Astrocyte (in vitro differentiated cells and primary cell): Measurements from ENCODE around the gene ZNF862.

ENCODE experiments used
- EZH2 ChIP-seq: IDR thresholded peaks from 2 replicates; pipeline ENCODE4 v1.6.1; 2012; ENCODE audit warnings: mild to moderate bottlenecking, low read length, inconsistent platforms; ENCODE audit not compliant: insufficient read depth
- TF ChIP-seq, protein P1 (sequence below): IDR thresholded peaks from 2 replicates; pipeline ENCODE4 v1.5.1; 2011; ENCODE audit warnings: low read depth, mild to moderate bottlenecking, inconsistent platforms, low read length, moderate library complexity; ENCODE audit not compliant: insufficient read depth

DNA sequence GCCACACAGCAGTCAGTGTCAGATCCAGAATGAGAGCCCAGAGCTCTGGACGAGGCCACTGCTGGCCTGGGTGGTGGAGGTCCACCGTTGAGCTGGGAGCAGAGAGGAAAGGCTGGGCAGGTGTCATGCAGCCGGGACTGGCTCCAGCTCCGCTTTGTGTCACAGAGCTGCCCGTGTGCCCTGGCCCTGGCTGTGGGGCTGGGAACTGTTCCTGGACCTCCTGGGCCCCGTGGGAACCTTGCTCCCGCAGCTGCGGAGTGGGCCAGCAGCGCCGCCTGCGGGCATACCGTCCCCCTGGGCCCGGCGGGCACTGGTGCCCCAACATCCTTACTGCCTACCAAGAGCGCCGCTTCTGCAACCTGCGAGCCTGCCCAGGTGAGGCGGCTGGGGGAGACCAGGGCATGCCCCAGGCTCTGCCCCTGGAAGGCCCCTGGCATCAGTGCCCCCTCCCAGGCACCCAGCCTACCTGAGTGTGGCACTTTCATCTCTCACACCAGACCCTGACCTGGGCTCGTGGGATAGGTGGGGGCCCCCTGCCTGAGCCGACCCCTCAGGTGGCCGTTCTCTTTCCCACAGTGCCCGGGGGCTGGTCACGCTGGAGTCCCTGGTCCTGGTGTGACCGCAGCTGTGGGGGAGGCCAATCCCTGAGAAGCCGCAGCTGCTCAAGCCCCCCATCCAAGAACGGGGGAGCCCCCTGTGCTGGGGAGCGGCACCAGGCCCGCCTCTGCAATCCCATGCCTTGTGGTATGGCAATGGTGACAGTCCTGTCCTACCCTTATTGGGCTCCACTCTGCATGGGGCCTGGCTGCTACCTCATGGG, 18.8 kb upstream of the ZNF862 start:
- TF ChIP-seq, protein P1, sequence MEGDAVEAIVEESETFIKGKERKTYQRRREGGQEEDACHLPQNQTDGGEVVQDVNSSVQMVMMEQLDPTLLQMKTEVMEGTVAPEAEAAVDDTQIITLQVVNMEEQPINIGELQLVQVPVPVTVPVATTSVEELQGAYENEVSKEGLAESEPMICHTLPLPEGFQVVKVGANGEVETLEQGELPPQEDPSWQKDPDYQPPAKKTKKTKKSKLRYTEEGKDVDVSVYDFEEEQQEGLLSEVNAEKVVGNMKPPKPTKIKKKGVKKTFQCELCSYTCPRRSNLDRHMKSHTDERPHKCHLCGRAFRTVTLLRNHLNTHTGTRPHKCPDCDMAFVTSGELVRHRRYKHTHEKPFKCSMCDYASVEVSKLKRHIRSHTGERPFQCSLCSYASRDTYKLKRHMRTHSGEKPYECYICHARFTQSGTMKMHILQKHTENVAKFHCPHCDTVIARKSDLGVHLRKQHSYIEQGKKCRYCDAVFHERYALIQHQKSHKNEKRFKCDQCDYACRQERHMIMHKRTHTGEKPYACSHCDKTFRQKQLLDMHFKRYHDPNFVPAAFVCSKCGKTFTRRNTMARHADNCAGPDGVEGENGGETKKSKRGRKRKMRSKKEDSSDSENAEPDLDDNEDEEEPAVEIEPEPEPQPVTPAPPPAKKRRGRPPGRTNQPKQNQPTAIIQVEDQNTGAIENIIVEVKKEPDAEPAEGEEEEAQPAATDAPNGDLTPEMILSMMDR, result no peak
- no peak for TF ChIP-seq EZH2
